Occipital lobe (tissue), 2 donors: ENCODE results near the gene GSE1. TPM values are rescaled to one million over a fixed set of nuclear protein-coding genes. Genes with fewer than 3 reads are reported as not detected.
A peak's percentile ranks its signal among the peaks of the same experiment; 100 is the strongest.

Source experiments
- DNase-seq: peaks from one replicate; lab custom pipeline; 2025; lab: John Stamatoyannopoulos, UW
- total RNA-seq: library from RNA; depleted of rRNA; stranded (reverse); fragments of >200 nt; gene quantifications from one replicate; pipeline ENCODE4 v1.2.3, GENCODE V29; 2014

Gene GSE1
- total RNA-seq, 1 donor from 2014 or later, result 18.4 TPM

DNA sequence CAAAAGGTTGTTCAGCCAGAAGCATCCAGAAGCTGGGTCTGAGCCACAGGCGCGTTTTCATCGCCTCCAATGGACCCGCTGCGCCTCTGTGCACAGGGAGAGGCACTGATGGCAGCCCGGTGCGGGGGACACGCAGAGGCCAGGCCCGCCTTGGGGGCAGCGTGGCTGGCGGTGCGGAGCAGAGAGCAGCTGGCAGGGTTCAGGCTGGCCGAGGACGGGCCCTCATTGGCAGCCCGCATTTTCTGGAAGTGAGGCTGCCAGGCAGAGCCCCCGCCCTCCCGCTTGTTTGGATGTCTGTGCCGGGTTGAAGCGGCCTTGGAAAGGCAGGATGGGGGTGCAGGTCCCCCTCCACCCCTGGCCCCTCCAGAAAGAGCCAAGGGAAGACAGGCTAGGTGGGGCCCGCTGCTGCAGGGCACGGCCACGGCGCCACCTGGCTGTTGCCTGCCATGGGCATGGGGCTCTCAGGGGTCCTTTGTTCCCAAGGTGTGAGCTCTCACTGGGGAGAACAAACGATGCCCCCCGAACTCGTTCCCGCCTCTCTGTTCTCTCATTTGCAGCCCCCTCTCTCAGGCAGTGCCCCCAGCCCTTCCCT is 18.8 kb downstream of the GSE1 start:
- DNase-seq, result no peak

DNA sequence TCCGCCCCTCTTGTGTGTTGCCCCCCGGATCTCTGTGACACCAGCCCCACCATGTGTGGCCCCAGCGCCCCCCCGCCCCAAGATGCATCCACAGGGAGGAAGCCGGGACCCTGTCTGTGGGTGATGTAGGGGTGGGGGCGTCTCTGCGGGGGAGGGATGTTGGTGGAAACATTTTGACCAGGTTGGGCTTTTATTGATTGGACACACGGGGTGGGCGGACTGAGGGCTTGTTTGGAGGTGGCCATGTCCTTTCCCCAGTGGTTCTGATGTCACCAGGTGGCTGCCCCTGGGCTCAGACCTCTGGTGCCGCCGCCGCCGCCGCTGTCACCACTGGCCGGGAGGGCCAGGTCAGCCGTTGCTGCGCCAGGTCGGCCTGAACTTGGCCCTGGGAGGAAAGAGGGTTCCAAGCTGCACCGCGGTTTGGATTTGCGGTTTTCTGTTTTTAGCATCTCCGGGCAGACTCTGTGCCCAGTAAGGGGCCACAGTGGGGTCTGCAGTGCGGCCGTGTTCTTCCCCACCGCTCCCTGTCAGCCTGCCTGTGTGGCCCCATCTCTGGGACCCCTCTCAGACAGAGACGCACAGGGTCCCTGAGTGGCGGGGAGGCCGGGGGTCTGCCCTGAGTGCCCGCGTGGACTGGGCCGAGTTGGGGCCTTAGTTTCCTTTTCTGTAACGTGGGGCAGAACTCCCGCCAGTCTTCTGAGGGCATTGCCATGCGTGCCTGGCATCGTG is 19.8 kb downstream of the GSE1 start:
- DNase-seq, result no peak

DNA sequence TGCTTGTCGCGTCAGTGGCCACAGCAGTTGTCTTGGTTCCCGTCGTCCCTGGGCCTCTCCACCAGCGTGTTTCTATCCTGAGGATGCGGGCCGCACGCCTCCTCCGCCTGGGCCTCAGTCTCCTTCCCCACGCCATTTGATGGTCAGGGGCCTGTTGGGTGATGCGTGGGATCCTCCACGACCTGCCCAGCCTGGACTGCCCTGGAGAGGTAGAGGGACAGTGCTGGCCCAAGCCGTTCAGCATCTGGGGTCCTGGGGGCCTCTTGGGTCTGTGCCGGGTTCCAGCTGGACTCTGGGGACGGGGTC is 20.3 kb downstream of the GSE1 start:
- no peak for DNase-seq

DNA sequence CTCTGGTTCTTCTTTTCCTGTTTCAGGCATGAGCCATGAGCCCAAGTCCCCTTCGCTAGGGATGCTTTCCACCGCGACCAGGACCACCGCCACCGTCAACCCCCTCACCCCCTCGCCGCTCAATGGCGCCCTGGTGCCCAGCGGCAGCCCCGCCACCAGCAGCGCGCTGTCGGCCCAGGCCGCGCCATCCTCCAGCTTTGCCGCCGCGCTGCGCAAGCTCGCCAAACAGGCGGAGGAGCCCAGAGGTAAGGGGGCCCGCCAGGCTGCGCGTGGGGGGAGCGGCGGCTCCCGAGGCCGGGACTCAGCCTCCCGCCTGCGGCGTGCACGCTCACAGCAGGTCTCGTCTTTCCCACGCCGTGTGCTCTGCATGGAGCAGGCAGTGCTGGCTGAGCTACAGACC is 20.8 kb downstream of the GSE1 start:
- no peak for DNase-seq

DNA sequence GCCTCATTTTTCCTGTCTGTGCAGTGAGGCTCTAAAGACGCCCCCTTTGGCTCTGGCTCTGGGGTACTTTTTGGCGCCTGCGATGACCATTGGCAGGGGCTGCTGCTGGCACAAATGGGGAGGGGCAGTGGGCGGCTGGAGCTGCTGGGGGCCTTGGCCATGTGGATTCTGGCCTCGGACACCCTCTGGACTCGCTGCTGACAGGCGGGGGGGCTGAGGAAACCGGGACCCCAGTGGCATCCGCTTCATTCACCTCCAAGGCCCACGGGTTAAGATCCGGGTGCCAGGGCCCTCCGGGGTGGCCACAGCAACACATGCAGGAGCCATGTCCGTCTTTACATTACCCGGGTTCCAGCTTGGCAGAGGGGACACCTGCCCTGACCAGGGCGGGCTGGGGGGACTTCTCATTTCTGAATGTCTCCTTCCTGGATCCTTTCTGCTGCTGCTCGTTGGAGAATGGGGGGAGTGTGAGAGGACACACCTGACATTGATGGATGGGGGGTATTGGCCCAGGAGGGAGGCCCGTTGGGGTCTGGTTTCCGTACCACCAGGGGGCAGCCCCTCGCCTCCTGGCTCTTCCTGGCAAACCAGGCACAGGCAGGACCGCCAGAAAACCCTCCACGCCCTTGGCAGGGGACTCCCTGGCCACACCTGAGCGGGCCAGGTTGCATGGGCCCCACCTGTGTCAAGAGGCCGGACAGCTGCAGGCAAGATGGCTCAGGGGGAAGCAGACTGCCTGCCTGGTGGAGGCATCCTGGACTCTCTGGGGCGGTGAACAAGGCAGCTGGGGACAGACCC is 21.8 kb downstream of the GSE1 start:
- DNase-seq, result no peak

DNA sequence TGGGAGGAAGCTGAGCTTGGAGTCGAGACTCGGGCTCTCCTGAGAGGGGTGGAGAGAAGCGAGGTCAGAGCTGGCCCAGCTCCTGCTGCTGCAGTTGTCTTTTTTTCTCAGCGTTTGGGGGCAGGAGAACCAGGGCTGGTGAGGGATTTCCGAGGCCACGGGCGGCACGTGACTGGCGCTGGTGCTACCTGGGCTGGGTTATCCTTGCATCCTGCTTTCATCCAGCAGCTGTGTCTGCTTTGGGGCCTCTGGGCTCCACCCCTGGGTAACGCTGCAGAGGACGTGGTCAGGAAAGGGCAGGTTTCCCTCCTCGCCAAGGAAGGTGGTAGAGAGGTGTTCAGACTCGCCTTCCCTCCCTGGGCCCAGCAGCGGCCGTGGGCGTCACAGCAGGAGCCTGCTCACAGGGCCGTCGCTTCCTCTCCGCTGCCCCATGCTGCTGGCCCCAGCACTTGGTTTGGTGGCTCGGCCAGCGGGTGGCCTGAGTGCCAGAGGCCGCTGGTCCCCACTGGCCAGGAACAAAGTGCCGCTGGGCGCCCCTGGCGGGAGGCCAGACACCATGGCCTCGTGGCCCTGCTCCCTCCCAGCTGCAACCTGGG is 22.5 kb downstream of the GSE1 start:
- DNase-seq, result no peak

DNA sequence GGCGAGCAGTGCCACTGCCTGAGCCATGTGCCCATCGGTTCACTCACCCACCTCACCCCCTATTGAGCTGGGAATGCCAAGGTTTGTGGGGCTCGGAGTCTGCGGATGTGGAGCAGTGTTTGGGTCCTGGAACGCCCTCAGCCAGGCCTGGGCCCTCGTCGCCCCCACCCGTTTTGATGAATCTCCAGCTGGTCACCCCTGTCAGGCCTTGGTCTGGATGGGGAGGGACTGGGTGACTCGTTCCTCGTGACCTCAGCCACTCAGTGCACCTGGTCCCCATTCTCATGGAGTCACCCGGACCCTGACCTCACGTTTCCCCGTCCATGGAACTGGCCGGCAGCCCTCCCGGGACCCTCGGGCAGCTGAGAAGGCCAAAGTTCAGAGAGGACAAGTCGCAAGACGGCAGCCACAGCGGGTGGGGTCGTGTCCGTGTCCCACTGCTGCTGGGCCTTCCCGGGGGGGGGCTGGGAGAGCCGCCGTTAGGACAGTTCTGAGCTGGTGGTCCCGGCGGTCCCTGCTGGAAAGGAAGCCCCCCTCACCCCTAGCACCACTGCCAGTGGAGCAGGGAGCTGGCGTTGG is 23.2 kb downstream of the GSE1 start:
- no peak for DNase-seq

DNA sequence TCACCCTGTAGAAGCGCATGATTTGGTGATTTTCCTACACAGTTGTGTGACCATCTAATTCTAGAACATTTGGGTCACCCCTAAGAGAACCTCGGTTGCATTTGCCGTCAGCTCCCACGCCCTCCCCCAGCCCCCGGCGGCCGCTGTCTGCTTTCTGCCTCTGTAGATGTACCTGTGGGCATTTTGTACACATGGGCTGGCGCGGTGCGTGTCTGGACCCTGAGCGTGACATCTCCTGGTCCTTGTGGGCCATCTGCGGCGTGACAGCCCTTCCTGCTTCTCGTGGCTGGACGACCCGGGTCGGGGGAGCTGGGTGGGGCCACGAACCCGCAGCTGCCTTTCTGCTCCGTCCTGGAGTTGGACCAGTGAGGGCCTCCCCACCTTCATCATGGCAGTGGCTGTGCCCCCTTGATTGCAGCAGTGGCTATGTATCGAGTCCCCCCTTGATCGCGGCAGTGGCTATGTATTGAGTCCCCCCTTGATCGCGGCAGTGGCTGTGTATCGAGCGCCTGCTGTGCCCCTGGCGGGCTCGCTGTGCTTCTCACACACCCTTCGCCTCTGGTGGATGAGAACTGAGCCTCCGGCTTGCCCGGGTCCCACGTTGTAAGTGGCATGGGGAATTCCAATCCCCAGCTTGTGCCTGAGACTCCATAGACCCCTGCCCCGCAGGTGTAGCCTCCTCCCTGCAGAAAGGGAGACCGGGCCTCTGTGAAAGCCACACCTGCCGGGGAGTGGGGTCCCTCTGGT is 24.1 kb downstream of the GSE1 start:
- DNase-seq, result no peak

DNA sequence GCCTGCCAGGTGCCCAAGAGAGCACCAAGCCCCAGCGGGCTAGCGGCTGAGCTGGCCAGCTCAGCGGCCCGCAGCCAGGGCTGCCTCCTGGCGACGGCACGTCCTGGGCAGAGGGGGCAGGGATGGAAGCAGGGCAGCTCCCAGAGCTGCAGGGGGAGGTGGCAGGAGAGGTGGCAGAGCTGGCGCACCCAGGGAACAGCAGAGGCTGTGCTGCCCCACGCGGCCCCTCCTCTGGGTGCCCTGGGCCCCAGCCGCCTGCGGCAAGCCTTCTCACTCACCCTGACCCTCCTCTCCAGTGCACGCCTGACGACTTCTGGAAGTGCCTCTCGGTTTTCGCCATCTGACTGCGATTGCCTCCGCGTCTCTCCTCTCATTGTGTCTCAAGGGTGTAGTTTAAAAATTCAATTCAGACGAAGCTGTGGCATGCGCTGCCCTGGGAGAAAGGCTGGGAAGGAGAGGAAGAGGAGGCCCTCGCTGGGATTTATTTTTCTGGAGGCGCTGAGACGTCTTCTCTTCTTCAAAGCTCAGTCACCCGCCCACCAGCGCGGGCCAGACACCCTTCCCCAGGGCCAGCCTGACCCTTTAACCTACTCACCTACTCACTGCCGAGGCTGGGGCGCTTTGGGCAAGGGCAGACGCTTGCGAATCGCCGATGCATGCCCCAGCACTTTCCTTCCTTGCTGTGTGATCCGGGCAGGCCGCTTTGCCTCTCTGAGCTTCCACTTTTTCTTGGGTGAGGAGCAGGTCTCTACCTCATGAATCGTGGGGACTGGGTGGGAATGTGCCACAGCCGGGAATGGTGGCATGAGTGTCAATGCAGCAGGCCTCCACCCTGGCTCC is 24.9 kb downstream of the GSE1 start:
- no peak for DNase-seq

DNA sequence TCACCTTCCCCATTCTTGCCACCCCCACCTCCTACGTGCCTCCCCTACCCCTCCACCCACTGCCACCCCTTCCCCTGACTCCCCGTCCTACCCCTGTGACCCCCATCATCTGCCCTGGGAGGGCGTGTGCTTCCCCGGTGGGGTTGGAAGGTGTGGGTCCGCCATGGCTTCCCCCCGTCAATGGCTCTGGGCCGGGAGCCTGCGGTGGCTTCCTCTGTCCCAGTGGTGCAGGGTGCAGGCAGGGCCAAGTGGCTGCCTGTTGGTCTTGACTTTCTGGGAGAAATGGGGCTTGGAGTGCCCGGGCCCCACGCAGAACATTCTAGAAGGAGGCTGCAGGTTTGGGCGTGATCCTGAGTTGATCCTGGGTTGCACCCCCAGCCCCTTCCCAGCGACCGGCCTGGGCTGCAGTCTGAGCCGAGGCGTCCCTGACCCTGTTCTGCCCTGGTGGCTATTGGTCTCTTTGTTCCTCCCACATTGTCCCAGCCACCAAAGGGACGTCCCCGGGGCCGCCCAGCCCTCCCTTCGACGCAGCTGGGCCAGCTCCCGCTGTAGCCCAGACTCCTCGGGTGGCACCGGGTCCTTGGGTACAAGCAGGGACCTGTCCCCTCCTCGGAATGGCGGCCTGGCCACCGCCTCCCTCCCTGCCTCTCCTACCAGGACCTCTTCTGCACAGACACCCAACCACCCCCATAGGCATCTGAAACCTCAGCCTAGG is 25.7 kb downstream of the GSE1 start:
- no peak for DNase-seq

DNA sequence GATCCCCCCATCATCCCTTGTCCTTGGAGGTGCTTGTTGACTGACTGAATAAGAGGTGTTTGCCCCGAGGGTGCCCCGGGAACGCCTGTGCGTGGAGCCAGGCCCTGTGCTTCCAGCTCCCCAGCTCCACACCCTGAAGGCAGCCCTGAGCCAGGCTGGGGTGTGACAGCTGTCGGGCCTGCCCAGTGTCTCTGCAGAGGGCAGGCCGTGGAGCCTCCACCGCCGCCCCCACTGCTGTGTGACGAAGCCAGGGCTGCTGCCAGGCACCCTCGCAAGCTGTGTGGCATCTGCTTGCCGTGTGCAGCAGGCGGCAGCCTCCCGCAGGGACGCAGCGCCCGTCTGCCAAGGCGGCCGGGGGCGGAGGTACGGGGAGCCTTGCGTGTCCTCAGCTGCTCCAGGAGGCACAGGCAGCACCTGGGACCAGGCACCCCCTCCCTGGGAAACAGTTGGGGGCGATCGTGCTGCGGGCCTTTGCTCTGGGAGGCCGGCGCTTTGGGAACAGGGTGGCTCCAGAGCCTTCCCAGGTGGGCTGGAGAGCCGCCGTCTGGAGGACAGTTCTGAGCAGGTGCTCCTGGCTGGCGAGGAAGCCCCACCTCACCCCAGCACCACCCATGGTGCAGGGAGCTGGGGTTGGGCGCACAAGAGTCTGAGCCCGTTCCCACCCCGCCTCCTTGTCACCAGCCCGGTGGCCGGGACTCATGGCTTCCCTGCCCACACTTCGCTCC is 26.6 kb downstream of the GSE1 start:
- peak; percentile 74 for DNase-seq

DNA sequence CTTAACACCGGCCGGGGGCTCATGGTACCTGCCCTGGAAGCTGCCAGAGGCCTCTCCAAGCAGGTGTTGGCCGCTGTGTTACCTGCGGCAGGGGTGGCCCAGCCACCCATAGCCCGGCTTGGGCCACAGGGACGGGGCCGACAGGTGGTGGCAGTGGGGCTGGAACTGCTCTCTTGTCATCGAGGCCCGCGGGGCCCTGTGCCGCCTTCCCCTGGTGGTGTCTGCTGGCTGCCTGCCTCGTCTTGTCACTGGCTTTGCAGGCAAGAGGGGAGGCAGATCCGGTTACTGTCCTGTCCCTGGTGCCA is 27.1 kb downstream of the GSE1 start:
- DNase-seq, result no peak

DNA sequence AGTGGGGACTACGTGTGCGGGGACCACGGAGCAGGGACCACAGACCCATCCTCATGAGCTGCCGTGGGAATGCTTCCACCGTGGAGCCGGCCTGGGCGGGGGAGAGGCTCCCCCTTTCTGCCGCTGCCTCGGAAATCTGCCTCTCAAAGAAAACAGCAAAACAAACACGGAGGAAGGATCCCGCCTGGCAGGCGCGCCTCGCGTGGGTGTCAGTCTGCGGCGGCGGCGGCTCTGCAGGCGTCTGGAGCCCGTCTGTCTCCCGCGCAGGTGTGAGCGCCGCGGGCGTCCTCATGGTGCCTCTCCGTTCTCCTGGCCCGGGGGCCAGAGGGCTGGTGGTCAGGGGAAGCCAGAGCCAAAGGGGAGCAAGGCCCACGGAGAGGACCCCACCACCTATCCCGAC is 27.5 kb downstream of the GSE1 start:
- no peak for DNase-seq

DNA sequence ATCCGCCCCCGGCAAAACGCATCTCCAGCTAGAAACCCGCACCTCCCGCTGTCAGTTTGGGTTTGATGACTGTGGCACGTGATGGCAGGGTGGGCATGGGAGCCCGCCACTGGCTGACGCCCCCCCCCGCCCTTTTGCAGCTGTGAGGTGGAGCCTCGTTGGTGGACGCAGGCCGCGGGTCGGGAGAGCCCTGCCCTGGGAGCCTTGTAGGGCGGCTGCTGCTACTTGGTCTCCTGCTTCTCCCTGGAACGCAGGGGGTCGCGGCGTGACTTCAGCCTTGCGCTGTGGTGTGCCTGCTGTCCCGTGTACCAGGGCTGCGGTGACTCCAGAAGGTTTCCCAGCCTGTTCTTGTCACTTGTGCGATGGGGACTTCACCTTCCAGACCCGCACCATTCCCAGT is 28.2 kb downstream of the GSE1 start:
- DNase-seq, result no peak

DNA sequence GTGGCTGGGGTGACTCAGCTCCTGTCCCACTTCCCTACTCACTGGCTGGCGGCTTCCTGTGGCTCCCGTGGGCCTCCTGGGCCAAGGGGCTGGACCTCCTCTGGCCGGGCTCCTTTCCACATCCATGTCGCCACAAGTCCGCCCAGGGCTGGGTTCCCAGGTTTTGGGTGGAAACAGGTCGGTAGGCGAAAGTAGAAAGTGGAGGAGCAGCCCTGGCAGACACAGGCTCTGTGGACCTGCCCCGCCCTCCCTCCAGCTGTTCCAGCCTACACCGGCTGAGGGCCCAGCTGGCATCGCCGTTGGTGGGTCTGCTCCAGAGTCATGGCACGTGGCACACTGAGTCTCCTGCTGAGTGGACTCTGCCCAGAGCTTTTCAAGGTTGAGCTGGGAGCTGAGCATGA is 28.7 kb downstream of the GSE1 start:
- DNase-seq, result no peak

DNA sequence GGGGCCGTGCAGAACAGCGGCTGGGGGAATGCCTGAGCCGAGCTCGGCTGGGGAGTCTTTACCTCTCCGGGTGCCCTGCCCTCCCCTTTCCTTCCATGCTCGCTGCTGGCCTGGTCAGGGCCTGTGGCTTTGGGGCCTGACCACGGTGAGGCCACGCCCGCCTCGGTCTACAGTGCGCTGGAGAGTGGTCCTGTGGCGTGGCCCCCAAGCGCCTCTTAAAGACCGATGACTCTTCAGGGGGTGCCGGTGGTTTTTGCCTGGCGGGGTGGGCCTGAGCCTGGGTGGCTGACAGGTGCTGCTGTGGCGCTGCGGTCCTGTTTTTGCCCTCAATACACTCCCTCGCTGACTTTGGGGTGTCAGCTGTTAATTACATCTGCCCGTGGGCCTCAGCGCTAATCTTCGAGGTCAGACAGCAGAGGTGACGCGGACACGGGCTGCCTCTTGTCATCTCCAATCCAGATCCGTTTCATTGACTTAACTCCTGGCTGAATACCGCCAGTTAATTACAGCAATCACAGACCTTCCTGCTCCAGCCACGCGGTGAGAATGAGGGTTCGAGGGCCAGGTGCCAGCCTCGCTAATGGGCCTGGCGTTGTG is 29.7 kb downstream of the GSE1 start:
- no peak for DNase-seq

DNA sequence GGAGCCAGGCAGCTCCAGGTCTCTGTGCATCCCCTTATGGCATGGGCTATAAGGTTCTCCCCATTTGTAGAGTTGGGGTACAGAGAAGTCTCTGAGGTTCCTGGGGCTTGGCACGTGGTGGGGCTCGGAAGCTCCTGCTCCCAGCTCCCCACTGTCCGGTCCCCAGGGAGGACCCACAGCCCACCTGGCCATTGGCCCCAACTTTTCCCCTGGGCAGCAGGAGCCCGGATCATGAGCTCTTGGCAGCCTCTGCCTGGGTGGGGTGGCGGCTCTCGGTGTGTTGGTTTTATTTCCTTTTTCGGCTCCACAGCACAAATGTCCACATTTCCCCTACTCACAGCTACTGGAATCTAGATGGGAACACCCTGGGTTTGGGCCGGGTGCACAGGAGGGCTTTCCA is 30.5 kb downstream of the GSE1 start:
- DNase-seq, result no peak

DNA sequence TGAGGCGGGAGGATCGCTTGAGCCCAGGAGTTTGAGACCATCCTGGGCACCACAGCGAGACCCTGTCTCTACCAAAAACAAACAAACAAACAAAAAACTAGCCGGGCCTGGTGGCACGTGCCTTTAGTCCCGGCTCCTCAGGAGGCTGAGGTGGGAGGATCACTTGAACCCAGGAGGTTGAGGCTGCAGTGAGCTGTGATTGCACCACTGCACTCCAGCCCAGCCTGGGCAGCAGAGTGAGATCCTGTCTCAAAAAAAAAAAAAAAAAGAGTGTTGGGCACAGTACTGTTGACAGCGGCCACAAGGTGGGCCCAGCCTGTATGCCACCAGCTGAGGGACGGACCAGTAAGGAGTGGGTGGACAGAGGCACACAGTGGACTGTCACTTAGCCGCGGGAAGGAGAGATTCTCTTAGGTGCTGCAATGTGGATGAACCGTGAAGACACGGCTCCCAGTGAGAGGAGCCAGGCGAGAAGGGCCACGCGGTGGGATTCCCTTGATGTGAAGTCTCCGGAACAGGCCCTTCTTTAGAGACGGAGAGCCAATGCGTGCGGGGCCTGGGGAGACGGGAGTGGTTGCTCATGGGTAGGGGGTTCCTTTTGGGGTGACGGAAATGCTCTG is 31.1 kb downstream of the GSE1 start:
- DNase-seq, result no peak
